HL-60 (cell line): ENCODE measurements around the gene RNF151.

ENCODE experiments used
- DNase-seq, 2 experiments: peaks; one replicate each; pipeline ENCODE4 v3.0.0-alpha.2; 2010 to 2020; ENCODE audit warnings: low read depth in 1 of 2, low spot score in 1 of 2
- H3K27ac ChIP-seq: fragments of 250-450 bp; sonication (Bioruptor Pico); replicated peaks from 2 replicates; pipeline ENCODE4 v1.5.1; 2020; ENCODE audit warnings: mild to moderate bottlenecking, moderate library complexity
- H3K27me3 ChIP-seq: fragments of 250-450 bp; sonication (Bioruptor Pico); 2 replicates; pipeline ENCODE4 v1.5.1; 2021; ENCODE audit warnings: mild to moderate bottlenecking, moderate library complexity; ENCODE audit not compliant: insufficient read depth, poor library complexity, severe bottlenecking
- H3K4me3 ChIP-seq: replicated peaks from 2 replicates; pipeline ENCODE4 v1.5.1; 2011; ENCODE audit warnings: mild to moderate bottlenecking, control low read depth, low read length; ENCODE audit not compliant: insufficient read depth
- GABPA ChIP-seq: IDR thresholded peaks from 2 replicates; pipeline ENCODE4 v1.6.1; 2012; ENCODE audit warnings: low read depth
- POLR2AphosphoS5 ChIP-seq: IDR thresholded peaks from 2 replicates; pipeline ENCODE4 v1.6.1; 2012; ENCODE audit warnings: low read depth
- SPI1 ChIP-seq: IDR thresholded peaks from 2 replicates; pipeline ENCODE4 v1.6.1; 2012; ENCODE audit warnings: low read depth, mild to moderate bottlenecking, borderline replicate concordance
- TF ChIP-seq, protein P1 (sequence below): IDR thresholded peaks from one replicate; pipeline ENCODE4 v1.5.1; 2011; ENCODE audit warnings: low read length, control low read depth, inconsistent platforms; ENCODE audit not compliant: insufficient read depth
- TF ChIP-seq, protein P2 (sequence below): IDR thresholded peaks from 2 replicates; pipeline ENCODE4 v1.6.1; 2012; ENCODE audit warnings: low read depth; ENCODE audit not compliant: insufficient replicate concordance

The RNF151 gene

DNA sequence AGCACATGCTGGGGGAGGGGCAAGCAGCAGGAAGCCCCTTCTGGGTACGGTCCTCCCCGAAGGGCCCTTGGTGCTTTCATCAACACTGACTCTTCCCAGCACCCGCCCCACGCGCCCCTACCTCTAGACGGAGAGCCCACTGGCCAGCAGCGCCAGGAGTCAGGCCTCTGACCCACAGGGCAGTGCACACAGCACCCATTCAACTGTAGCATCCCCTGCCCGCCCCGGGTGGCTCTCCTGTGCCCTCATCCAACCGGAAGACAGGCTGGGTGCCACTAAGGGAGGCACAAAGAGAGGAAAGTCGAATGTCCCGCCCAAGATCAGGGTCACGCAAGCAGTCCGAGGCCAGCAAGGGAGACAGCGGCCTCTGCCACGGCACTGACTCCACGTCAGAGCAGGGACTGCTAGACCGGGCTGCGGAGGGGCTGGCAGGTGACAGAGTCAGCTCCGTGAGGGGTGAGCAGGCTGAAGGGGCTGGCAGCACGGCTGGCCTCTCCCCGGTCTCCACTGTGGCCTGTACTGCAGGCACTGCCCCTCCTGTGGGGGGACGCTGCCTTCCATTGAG is 33.5 kb upstream of the RNF151 start:
- no peak for DNase-seq
- Histone ChIP-seq H3K4me3 (no peak overlapping the region), H3K27me3 (no peaks in the 10 kb centered on the region), H3K27ac (no peak overlapping the region)
- TF ChIP-seq, protein P1, sequence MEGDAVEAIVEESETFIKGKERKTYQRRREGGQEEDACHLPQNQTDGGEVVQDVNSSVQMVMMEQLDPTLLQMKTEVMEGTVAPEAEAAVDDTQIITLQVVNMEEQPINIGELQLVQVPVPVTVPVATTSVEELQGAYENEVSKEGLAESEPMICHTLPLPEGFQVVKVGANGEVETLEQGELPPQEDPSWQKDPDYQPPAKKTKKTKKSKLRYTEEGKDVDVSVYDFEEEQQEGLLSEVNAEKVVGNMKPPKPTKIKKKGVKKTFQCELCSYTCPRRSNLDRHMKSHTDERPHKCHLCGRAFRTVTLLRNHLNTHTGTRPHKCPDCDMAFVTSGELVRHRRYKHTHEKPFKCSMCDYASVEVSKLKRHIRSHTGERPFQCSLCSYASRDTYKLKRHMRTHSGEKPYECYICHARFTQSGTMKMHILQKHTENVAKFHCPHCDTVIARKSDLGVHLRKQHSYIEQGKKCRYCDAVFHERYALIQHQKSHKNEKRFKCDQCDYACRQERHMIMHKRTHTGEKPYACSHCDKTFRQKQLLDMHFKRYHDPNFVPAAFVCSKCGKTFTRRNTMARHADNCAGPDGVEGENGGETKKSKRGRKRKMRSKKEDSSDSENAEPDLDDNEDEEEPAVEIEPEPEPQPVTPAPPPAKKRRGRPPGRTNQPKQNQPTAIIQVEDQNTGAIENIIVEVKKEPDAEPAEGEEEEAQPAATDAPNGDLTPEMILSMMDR = no peak
- TF ChIP-seq, protein P2, sequence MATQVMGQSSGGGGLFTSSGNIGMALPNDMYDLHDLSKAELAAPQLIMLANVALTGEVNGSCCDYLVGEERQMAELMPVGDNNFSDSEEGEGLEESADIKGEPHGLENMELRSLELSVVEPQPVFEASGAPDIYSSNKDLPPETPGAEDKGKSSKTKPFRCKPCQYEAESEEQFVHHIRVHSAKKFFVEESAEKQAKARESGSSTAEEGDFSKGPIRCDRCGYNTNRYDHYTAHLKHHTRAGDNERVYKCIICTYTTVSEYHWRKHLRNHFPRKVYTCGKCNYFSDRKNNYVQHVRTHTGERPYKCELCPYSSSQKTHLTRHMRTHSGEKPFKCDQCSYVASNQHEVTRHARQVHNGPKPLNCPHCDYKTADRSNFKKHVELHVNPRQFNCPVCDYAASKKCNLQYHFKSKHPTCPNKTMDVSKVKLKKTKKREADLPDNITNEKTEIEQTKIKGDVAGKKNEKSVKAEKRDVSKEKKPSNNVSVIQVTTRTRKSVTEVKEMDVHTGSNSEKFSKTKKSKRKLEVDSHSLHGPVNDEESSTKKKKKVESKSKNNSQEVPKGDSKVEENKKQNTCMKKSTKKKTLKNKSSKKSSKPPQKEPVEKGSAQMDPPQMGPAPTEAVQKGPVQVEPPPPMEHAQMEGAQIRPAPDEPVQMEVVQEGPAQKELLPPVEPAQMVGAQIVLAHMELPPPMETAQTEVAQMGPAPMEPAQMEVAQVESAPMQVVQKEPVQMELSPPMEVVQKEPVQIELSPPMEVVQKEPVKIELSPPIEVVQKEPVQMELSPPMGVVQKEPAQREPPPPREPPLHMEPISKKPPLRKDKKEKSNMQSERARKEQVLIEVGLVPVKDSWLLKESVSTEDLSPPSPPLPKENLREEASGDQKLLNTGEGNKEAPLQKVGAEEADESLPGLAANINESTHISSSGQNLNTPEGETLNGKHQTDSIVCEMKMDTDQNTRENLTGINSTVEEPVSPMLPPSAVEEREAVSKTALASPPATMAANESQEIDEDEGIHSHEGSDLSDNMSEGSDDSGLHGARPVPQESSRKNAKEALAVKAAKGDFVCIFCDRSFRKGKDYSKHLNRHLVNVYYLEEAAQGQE = no peak
- TF ChIP-seq POLR2AphosphoS5 (no peak; the same call in 1 of the 2 replicates), SPI1 (no peak), GABPA (no peak)

DNA sequence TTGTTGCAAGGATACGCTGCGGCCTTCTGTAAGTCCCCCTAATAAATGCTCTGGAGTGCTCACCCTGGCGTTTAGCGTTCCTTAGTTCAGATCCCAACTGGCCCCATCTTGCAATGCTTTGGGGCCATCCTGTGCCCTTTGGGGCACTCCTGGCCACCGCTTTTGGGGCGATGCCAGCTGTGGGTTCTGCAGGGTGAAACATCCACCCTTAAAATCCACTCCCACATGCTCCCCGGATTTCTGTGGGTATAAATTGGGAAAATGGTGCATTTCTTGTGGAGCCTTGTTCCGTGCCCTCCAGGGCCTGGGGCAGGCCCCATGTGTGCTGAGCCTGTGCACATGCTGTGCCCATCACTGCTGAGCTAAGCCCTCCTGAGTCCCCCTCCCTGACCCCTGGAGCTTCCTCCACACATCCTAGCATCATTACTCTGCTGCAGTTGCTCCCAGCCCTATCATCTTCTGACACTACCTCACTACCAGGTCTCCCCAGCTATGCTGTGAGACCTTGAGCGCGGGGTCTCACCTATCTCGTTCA is 29.6 kb upstream of the RNF151 start:
- Histone ChIP-seq H3K27me3 (no peaks in the 10 kb centered on the region), H3K4me3 (no peak overlapping the region), H3K27ac (peak overlapping the region; percentile 85; the same call in 1 of the 2 replicates)
- no peak for DNase-seq
- TF ChIP-seq GABPA = no peak
- TF ChIP-seq SPI1 = no peak
- TF ChIP-seq, protein P1 = no peak
- TF ChIP-seq, protein P2 = no peak
- no peak for TF ChIP-seq POLR2AphosphoS5

DNA sequence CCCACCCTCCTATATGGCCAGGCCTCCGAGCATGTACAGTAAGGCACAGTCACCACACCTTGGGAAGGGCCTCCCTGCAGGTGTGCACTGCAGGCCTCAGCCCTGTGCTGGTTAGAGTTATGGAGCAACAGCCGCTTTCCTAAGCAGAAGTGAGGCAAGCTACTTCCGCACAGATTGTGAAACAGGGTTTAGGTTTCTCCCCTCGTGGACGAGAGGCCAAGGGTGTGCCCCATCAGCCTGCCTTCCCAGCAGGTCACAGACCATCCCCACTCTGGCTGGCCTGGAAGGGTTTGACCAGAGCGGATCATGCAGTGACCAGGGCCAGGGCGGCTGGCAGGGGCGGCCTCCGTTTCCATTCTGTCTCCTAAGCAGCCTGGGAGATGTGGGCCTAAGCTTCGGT is 28.3 kb upstream of the RNF151 start:
- Histone ChIP-seq H3K27me3 (no peaks in the 10 kb centered on the region), H3K4me3 (no peak overlapping the region), H3K27ac (peak overlapping the region; percentile 85)
- DNase-seq = peak; percentile 85 to 97
- peak; percentile 90 for TF ChIP-seq SPI1
- TF ChIP-seq POLR2AphosphoS5 = peak; percentile 99
- TF ChIP-seq, protein P1 = no peak
- TF ChIP-seq, protein P2 = peak; percentile 64
- peak; percentile 70 for TF ChIP-seq GABPA
